ENCODE data around the gene HIGD1B. TPM values are rescaled to one million over a fixed set of nuclear protein-coding genes. Genes with fewer than 3 reads are reported as not detected.

Gene HIGD1B
- total and polyA plus RNA-seq, 9 donors: 1.1 to 6.8 (median 2.0) TPM

GRCh38 chr17:44842748-44843147 is 4.9 kb upstream of the HIGD1B start:
- intact Hi-C loops (cut with DNase I): no loop called here
- H3K4me3 ChIP-seq: no peak overlapping the region
- no peak for DNase-seq
- H3K4me1 ChIP-seq (ENCODE audit: insufficient read depth): no peaks in the 10 kb centered on the region
- no peaks in the 10 kb centered on the region for H3K27me3 ChIP-seq
- no peaks in the 10 kb centered on the region for H3K9me3 ChIP-seq
- no peaks in the 10 kb centered on the region for H3K36me3 ChIP-seq
- TF ChIP-seq CTCF (IDR thresholded peaks at IDR 0.05) (no peak), EP300 (IDR thresholded peaks at IDR 0.05) (no peak), POLR2A (IDR thresholded peaks at IDR 0.05) (no peak)
- no peak overlapping the region for H3K27ac ChIP-seq
- 38 to 46% (median 39%) methylated on average over 5 of the region's 5 CpGs for WGBS, 3 donors

GRCh38 chr17:44844390-44844830 is 3.3 kb upstream of the HIGD1B start:
- no peaks in the 10 kb centered on the region for H3K9me3 ChIP-seq
- intact Hi-C loops (cut with DNase I): no loop called here
- TF ChIP-seq POLR2A (IDR thresholded peaks at IDR 0.05) (no peak), CTCF (IDR thresholded peaks at IDR 0.05) (no peak), EP300 (IDR thresholded peaks at IDR 0.05) (no peak)
- H3K36me3 ChIP-seq: no peaks in the 10 kb centered on the region
- H3K27ac ChIP-seq: no peak overlapping the region
- no peak overlapping the region for H3K4me3 ChIP-seq
- DNase-seq: no peak
- H3K4me1 ChIP-seq (ENCODE audit: insufficient read depth): no peaks in the 10 kb centered on the region
- WGBS, 3 donors: 20 to 30% (median 26%) methylated on average over 1 of the region's 1 CpG
- no peaks in the 10 kb centered on the region for H3K27me3 ChIP-seq

GRCh38 chr17:44846206-44846605 is 1.5 kb upstream of the HIGD1B start:
- no peaks in the 10 kb centered on the region for H3K4me1 ChIP-seq (ENCODE audit: insufficient read depth)
- no peak overlapping the region for H3K27ac ChIP-seq
- H3K36me3 ChIP-seq: no peaks in the 10 kb centered on the region
- WGBS, 3 donors: 71 to 83% (median 71%) methylated on average over 8 of the region's 8 CpGs
- H3K27me3 ChIP-seq: no peaks in the 10 kb centered on the region
- no peak overlapping the region for H3K4me3 ChIP-seq
- intact Hi-C loops (cut with DNase I): no loop called here
- no peak for DNase-seq
- TF ChIP-seq POLR2A (IDR thresholded peaks at IDR 0.05) (no peak), EP300 (IDR thresholded peaks at IDR 0.05) (no peak)
- H3K9me3 ChIP-seq: no peaks in the 10 kb centered on the region

GRCh38 chr17:44848257-44848795 is 643 bp downstream of the HIGD1B start:
- TF ChIP-seq CTCF (IDR thresholded peaks at IDR 0.05) (no peak), POLR2A (IDR thresholded peaks at IDR 0.05) (no peak), EP300 (IDR thresholded peaks at IDR 0.05) (no peak)
- DNase-seq: no peak
- 49 to 60% (median 58%) methylated on average over 6 of the region's 6 CpGs for WGBS, 3 donors
- intact Hi-C loops (cut with DNase I): no loop called here
- H3K4me1 ChIP-seq (ENCODE audit: insufficient read depth): no peaks in the 10 kb centered on the region
- no peak overlapping the region for H3K27ac ChIP-seq
- no peaks in the 10 kb centered on the region for H3K9me3 ChIP-seq
- no peaks in the 10 kb centered on the region for H3K27me3 ChIP-seq
- H3K36me3 ChIP-seq: no peaks in the 10 kb centered on the region
- no peak overlapping the region for H3K4me3 ChIP-seq

GRCh38 chr17:44848961-44849489 is 1.3 kb downstream of the HIGD1B start:
- no peak overlapping the region for H3K27ac ChIP-seq
- no peaks in the 10 kb centered on the region for H3K9me3 ChIP-seq
- WGBS, 3 donors: 82 to 87% (median 87%) methylated on average over 12 of the region's 12 CpGs
- no peaks in the 10 kb centered on the region for H3K36me3 ChIP-seq
- H3K4me3 ChIP-seq: no peak overlapping the region
- H3K27me3 ChIP-seq: no peaks in the 10 kb centered on the region
- no peak for DNase-seq
- no peaks in the 10 kb centered on the region for H3K4me1 ChIP-seq (ENCODE audit: insufficient read depth)
- TF ChIP-seq POLR2A (IDR thresholded peaks at IDR 0.05) (no peak), EP300 (IDR thresholded peaks at IDR 0.05) (no peak), CTCF (IDR thresholded peaks at IDR 0.05) (no peak)
- intact Hi-C loops (cut with DNase I): no loop called here

Measured in ovary (tissue), 9 donors.